ENCODE measurements around the gene CAMSAP2.

The CAMSAP2 gene

DNA sequence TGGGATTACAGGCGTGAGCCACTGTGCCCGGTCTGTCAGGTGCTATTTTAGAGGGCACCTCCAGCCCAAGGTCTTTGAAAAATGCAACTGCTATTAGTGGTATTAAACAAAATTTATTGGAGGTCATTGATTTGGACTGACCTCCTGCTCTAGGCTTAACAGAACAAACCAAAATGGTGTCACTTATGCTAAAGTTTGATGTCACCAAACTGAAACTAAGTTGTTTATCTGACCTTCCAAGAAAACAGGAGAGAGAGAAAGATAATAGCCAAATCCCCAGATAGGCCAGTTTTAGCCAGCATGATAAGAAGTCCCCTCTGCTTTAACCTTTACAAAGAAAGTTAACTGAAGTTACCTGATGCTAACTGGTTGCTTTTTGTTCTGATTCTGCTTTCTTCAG is 147.9 kb downstream of the CAMSAP2 start:
- DNase-seq: no peak

DNA sequence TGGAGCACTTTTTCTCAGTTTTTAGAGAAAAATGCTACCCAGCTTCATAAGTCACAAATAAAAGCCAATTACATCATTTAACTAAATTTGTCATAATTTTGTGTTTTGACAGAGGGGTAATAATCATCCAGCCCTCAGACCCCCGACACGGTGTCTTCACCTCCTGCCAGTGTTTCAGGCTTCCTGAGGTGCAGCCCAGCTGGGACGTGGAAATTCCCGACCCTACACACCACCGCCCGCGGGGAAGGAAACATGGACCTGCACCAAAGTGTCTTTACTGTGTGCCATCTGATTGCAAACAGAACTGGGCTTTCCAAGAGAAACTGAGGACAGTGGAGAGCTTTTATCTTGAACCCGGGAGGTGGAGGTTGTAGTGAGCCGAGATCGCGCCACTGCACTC is 148.3 kb downstream of the CAMSAP2 start:
- no peak for DNase-seq

GRCh38 chr1:200887772-200888348 is 149.2 kb downstream of the CAMSAP2 start:
- DNase-seq: no peak

DNA sequence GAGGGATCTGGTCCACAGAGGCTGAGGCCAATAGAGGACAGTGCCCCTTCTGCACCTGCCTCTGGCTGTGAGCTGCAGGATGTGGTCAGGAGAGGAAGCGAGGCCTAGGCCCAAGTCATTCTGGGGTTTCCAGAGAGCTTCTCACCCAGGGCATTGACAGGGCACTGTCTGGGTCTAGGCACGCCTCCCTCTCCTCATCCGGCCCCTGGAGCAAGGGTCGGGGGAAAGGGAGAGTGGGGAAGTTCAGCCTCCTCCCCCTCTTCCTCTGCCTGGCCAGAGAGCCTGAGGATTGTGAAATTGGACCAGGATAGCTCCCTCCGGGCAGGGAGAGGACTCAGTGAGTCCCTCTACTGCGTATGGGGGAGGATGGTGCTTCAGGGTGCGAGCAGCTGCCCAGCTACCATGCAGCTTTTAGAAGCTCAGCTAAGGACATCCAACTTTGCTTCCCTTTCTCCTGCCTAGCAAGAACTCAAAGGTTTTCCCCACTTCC is 149.7 kb downstream of the CAMSAP2 start:
- peak; percentile 53 for DNase-seq

DNA sequence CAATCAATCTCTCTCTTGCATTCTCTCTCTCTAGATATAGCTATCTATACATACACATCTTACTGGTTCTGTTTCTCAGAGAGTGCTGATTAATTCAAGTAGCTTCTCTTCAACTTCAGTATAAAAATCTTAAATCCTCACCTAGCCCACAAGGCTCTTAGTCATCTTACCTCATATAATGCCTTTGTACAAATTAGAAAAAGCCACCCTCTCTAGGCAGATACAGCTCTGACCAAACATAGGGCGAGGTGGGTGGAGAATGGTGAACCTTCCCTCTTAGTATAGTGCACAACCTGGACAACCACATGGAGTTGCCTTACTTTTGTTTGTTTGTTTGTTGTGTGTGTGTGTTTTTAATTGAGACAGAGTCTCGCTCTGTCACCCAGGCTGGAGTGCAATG is 150.9 kb downstream of the CAMSAP2 start:
- DNase-seq: no peak

DNA sequence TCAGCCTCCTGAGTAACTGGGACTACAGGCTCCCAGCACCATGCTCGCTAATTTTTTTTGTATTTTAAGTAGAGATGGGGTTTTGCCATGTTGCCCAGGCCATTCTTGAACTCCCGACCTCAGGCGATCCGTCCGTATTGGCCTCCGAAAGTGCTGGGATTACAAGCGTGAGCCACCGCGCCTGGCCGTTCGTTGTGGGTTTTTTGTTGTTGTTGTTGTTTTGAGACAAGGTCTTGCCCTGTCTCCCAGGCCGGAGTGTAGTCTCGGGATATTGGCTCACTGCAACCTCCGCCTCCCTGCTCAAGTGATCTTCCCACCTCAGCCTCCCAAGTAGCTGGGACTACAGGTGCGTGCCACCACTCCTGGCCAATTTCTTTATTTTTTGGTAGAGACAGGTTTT is 151.3 kb downstream of the CAMSAP2 start:
- no peak for DNase-seq

GRCh38 chr1:200890818-200891773 is 152.4 kb downstream of the CAMSAP2 start:
- DNase-seq: no peak

DNA sequence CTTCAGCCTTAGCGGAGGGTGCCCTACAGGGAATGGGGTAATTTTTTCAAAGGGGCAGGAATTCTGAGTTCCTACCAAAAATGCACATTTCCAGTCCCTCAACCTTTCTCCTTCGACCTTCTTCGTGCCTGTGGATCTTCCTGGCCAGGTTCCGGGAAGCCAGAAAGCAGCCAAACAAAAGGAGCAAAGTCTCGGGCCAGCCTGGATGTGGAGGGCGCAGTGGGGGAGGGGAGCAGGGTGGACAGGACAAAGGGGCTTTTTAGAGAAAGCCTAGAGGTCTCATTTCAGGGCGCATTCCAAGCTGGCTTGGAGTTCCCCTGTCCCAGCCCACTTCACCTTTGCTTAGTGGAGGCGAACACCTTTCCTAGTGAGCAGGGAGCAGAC is 153.1 kb downstream of the CAMSAP2 start:
- no peak for DNase-seq

DNA sequence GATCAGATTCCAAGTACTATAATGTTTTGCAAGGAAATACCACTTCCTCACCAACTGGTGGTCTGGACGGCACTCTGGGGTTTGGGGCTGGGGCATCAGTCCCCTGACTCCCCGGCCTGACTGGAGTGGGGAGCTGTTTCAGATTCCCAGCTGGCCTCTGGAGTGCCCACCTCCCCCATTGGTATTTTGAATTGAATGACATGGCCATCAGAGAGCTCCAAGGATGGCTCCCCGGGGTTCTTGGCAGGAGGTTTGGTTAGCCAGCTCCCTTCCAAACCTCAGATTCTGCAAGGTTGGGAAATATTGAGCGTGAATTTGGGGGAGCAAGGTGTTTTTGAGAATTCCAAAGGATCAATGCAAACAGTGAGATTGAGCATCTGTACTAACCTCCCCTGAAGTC is 153.9 kb downstream of the CAMSAP2 start:
- no peak for DNase-seq

DNA sequence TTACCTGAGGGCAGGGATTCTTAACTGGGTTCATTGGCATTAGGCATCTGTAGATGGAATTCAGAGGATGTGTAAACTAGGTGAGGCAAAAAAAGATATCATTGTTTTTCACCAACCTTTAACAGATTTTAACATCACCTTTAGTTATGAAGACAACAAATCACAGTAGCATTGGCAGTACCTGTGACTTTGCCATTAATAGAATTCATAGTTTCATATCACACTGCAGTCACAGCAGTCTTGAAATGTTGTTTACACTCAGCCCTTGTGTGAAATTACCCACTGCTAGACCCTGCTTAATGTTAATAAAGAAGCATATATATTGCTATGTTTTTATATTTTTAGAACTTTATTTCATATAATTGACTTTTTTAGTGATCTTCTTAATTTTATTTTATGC is 154.3 kb downstream of the CAMSAP2 start:
- no peak for DNase-seq

GRCh38 chr1:200893411-200893901 is 154.8 kb downstream of the CAMSAP2 start:
- no peak for DNase-seq

DNA sequence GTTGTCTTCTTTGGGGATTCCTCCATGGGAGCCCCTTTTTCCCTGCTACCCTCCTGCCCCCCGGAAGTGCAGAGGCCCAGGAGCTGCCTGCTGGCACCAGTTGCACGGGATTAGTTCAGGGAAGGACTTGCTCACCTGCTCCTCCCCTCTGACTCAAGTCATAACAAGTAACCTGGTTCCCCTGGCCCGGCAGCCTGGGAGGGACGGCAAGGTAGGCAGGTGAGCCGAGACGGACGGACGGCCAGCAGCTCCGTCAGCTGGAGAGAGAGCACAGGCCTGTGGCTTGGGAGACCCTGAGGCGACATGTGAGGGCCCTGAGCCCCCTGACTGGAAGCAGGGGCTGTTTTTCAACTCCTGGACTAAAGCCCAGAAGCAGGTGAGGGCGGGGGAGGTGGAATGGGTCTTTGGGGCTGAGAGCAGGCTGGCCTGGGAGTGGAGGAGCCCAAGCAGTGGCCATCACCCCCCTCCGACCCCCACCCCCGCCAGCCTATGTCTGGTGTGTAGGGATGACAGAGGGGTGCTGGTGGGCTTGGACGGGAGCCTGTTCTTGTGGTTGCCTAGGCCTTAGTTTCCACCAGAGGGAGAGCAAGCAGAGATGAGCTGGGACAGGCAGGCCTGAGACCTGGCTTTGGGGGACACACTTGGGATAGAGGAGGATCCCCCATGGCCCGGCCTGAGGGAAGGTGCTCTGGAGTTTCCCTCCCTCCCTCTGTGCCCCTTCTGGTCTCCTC is 156.2 kb downstream of the CAMSAP2 start, which contains the start of gene INAVA:
INAVA (plus strand) TSS at position 189 of the 731 bp plus-strand sequence. CDS start 3,501 bp downstream, outside the sequence.
- no peak for DNase-seq

GRCh38 chr1:200895443-200895789 is 156.7 kb downstream of the CAMSAP2 start:
- no peak for DNase-seq

DNA sequence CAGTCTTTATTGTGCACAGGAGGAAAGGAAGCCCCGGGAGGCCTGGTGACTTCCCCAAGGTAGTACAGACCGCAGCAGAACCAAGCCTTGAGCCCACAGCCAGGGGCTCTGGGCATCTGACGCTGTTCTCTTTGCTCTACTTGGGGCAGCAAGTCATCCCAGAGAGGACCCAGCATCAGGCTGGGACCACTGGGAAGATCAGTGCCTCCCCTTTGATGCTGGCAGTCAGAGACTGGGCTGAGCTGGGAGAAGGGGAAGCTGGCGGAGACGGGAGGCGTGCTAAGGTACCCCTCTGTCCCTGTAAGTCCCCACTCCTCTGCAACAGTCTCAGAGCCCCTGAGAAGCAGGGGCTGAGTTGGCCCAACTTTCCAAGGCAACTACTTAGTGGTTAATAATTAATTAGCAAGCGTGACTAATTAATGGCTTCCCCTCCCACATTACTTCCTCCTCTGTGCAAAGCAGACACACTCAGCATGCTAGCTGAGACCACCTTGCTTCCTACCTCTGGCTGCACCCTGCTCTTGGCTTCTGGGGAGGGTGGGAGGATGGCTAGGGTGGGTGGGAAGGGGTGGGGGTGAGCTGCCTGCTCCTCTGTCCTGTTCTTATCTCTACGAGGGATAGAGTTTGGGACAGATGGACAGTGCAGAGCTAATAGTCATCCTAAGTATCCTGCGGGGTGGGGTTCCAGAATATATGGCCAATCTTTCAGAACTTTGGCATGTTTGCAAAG is 157.3 kb downstream of the CAMSAP2 start:
- no peak for DNase-seq

DNA sequence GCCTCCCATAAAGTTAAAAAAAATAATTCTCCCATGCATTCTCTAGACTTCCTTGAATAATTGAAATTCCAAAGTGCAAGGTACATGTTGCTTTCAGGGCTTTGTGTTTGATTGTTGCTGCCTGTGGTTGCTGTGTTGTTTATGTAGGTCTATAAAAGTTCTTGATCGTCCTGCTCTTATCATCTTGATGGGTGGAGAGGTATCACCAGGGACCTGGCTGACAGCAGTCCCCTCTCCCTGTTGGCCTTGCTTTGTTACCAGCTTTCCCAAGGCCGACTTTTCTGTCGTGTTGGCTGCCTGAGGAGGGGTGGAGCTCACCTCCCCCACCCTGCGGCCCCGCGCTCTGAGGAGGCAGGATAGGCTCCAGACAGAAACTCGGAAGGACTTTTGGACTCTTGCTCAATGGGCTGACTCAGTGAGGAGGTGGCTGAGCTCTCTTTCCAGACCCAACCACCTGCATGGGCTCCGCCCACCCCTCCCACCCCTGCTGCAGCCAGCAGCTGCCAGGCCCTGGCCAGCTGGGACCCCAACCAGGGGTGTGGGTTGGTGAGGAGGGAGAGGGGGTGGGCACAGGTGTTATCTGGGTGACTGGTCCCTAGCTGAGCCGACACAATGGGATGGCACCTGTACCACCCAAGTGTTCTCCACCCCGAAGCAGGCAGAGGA is 158.0 kb downstream of the CAMSAP2 start:
- no peak for DNase-seq

DNA sequence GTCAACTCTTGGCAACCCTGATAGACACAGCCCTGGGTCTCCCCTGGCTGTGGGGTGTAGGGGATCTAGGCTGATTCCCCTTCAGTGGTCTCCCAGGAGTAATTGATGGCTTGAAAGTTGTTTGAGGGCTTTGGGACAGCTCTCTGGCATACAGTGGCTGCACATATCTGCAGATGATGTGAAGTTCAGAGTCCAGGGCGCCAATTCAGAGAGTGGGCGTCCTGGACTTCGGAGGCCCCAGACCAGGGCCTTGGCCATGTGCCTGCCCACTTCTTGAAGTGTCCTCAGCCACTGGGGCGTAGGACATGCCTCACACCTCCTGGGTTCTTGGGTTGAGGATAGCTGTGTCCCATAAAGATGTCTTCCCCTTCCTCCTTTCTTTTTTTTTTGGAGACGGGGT is 158.6 kb downstream of the CAMSAP2 start:
- no peak for DNase-seq

GRCh38 chr1:200899015-200899386 is 160.3 kb downstream of the CAMSAP2 start:
- no peak for DNase-seq

- no peak for DNase-seq
Observed at GRCh38 chr1:200899451-200899915, 160.8 kb downstream of the CAMSAP2 start.

DNA sequence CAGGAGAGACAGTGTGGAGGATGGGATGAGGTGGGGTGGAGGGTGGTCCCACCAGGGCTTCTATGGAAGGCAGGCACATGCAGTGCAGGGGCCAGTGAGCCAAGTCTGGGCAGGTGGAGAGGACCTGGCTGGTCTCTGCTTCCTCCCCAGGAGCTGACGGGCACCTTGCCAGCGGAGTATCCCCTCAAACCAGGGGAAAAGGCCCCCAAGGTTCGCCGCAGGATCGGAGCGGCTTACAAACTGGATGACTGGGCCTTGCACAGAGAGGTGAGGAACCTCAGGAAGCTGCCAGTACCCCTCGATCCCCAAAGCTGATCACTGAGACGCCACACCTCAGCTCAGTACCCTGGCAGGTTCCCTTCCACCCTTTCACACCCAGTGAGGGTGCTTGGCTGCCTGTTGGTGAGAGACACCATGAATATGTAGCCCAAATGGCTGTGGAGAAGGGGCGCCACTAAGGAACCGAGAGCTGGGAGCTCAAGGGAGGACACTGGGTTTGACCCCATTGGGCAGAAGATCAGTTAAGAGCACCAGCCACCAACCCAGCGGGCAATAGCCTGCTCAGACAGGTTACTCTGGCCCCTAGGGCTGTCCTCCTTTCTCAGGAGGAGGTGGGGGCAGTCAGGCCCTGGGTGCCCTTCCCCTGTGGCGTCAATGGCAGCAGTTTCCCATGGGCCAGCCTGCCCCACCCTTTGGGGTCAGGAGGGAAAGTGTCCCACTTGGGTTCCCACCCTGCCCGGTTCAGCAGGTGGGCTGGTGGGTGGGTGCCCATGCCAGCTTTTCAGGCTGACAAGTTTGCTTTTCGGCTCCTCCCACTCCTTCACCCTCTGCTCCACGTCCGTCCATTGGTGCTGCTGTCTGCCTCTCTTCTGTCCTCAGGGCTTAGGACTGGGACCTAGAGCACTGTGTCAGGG is 161.5 kb downstream of the CAMSAP2 start:
- no peak for DNase-seq

- no peak for DNase-seq
Observed at GRCh38 chr1:200900877-200901276, 162.2 kb downstream of the CAMSAP2 start.

GRCh38 chr1:200901350-200901749 is 162.7 kb downstream of the CAMSAP2 start:
- DNase-seq: no peak
